RPMI7951 (cell line): ENCODE data around the gene QSOX1. TPM values are rescaled to one million over a fixed set of nuclear protein-coding genes. Genes with fewer than 3 reads are reported as not detected.
"Not testable (repeated sequence)": the region's sequence is repeated elsewhere in the genome, so short reads cannot be mapped to it uniquely, and the experiment has no call there.

Experiments used
- DNase-seq: peaks from one replicate; pipeline ENCODE4 v3.0.0-alpha.2; 2012; ENCODE audit warnings: low read depth
- total RNA-seq: library from RNA; depleted of rRNA; stranded (reverse); fragments of >200 nt; shearing (Covaris generic); gene quantifications from 2 replicates; pipeline ENCODE4 v1.2.3, GENCODE V29; 2014

Gene QSOX1
- total RNA-seq, 1 experiment from 2014 or later, result 53.3 TPM

DNA sequence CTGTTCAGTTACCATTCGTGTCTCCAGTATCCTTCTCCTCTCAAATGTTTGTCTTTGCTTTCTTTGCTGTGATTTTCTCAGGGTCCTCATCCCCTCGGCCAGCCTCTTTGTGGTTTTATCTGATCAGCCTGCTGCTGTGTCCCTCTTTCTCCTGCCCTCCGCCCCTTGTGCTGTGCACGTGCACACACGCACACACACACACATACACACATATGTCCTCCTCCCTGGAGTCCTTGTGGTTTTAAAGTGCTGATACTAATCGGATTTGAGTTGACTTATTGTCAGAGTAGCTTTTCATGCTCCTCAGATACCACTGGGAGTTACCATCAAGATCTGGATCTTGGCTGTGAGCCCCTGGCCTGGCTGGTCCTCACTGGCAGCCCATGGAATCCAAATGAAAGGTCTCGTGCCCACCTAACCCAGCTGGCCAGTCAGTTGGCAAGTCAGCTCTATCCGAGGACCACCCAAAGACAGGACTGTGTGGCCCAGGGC, 34.1 kb downstream of the QSOX1 start:
- DNase-seq, result no peak

GRCh38 chr1:180190091-180190490, 35.4 kb downstream of the QSOX1 start:
- DNase-seq, result no peak

DNA sequence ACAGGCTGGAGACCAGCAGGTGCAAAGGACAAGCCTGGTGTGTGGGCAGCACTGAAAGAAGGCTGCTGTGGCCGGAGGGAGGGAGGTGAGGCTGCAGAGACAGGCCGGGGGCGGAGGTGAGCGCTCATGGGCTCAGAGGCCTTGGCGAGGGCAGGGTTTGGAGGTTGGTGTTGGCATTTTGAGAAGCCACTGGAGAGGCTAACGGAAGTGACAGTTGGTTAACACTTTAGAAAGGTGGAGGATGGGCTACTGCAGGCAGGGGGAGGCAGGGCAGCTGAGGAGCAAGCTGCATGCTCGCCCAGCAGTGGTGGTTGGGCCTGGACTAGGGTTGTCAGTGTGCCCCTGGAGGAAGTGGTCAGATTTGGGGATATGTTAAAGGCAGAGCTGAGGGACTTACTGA, 37.5 kb downstream of the QSOX1 start:
- DNase-seq, result no peak

DNA sequence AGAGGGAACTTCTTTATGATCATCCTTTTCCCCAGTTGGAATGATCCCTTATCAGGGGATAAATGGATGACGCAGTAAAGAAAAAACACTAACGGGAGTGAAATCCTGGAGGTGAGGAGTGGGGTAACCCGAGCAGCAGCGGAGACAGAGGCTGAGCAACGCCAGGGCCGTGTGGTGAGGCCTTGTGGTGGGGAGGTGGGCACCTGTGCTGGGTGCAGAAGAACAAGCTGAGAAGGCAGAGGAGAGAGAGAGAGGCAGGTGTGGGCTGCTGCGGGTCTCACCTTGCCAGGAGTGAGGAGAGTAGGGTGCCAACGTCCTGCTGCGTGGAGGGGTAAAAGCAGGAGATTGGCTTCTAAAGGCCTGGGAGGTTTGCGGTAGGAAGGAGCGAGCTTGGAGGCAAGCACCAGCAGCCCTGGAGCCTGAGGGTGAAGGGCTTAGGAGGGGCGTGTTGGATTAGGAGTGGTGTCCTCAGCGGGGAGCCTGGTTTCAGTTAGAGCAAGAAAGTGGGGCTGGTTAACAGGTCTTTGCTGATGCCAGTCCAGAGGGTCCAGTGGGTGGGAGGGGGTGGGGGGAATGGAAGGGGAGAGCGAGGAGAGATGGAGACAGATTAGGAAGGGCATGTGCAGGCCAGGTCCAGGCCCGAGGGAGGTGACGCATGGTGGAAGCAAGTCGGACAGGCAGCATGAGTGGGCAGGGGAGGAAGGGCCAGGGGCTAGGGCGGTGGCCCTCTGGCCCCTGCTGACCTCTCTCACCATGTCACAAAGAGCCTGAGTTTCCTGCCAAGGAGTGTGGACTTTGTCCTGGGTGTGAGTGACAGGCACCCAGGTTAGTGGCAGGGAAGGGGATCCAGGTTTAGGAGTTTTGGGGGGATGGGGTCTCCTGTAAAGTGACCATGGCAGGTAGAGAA, 38.7 kb downstream of the QSOX1 start:
- no peak for DNase-seq

DNA sequence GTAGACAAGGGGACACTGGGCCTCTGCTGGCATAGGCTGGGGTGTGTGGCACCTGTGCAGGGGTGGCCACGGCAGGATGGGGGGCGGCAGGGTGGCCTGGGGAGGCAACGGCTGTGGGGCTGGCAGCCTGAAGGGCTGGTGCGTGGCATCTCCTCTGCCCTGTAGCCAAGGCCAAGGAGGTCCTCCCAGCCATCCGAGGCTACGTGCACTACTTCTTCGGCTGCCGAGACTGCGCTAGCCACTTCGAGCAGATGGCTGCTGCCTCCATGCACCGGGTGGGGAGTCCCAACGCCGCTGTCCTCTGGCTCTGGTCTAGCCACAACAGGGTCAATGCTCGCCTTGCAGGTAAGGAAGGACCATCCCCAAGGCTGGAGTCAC, 39.4 kb downstream of the QSOX1 start:
- no peak for DNase-seq

GRCh38 chr1:180194546-180195207, 40.0 kb downstream of the QSOX1 start:
- no peak for DNase-seq

DNA sequence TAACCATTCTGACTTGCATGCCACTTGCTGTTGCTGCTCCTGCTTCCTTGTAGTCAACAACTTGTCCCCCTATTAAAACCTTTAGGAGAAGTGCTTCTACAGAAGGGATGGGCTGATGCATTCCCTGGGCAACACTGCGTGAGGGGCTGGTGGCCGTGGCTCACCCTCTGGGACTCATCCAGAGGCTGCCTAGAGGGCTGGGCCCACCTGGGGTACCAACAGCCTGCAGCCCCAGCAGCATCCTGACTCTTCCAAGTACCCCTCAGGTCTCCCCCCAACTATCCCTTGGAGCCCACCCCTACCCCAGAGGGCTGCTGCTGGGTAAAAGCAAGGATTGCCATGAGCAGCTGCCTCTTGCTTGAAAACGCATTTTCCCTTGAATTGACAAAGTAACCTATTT, 40.7 kb downstream of the QSOX1 start:
- DNase-seq, result no peak

GRCh38 chr1:180195916-180196315, 41.2 kb downstream of the QSOX1 start:
- DNase-seq, result no peak

- no peak for DNase-seq
Measured at GRCh38 chr1:180196436-180197003, 41.9 kb downstream of the QSOX1 start.

GRCh38 chr1:180197231-180197630, 42.6 kb downstream of the QSOX1 start:
- no peak for DNase-seq

DNA sequence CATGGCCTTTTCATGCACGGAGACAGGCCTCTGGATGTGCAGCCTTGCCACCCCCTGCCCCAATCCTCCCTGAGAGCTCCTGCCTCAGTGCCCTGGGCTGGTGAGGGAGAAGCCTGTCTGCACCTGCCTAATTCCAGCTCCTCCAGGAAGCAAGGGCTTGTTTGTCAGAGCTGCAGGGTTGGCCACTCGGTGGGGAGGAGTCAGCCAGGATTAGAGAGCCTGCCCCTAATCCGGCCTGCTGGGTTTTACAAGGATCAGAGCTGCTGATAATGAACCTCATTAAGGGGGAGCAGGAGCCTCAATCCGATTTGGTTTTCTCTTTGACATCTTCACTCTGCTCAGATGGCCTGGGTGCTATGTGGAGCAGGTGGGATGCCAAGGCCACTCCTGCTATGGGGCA, 43.5 kb downstream of the QSOX1 start:
- DNase-seq, result no peak

- no peak for DNase-seq
Measured at GRCh38 chr1:180198611-180199010, 43.9 kb downstream of the QSOX1 start.

DNA sequence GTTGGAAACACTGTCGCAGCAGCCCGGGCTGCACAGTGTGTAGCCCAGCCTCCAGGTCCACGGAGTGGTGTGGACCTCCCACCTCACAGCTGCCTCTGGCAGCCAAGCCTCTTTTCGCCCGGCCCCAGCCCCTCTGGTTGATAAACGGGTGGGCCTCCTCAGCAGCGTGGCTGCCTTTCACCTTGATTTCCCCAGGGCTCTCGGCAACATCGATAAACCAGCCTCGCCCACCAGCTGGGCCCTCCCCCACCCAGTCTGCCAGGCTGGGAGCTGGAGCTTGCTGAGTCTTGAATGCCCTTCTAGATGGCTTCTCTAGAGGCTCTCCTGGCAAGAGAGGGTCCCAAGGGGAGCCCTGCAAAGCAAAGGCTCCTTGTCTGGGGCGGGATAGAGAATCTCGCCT, 44.3 kb downstream of the QSOX1 start:
- no peak for DNase-seq

DNA sequence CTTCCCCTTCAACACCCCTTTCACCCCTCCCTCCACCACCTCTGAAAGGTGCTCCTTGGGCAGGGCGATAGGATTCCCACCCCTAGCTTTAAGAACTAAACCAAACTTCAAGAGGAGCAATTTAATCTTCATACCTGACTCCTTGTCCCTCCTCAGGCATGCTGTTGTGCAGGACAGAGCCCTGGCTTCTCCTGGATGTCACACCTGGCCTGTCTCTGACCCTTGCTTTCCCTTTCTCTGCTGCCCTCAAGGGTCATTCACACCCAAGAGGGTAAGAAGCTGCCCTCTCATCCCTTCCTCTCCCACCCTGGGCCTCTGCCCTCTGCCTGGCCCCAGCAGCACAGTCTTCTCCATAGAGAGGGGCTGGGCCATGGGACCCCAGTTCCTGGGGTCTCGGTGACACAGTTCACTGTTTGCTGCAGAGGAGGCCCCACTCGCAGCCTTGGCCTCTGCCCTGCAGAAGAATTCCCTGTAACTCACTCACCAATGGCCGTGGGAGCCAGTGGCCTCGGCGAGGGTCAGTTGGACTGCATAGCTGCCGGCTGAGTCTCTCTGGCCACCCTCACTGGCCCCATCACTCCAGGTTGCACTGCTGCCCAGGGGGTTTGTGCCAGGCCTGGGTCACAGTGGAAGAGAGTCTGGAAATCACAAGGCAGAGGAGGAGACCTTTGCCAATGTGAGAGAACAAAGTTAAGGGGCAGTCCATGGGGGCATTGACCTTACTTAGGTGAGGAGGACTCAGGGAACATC, 47.0 kb downstream of the QSOX1 start:
- no peak for DNase-seq

DNA sequence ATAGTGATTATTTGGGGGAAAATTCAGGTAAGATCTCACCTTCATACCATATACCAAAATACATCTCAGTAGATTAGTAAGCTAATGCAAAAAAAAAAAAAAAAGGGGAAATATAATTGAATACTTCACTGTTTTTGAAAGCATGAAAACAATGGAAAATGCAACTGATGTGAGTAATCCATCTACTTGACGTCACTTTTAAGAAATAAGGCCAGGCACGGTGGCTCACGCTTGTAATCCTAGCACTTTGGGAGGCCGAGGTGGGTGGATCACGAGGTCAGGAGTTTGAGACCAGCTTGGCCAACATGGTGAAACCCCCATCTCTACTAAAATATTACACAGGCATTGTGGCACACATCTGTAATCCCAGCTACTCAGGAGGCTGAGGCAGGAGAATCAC, 47.9 kb downstream of the QSOX1 start:
- not testable (repeated sequence) for DNase-seq

- no peak for DNase-seq
Measured at GRCh38 chr1:180204231-180204630, 49.6 kb downstream of the QSOX1 start.

- DNase-seq, result no peak
Measured at GRCh38 chr1:180206581-180206980, 51.9 kb downstream of the QSOX1 start.

DNA sequence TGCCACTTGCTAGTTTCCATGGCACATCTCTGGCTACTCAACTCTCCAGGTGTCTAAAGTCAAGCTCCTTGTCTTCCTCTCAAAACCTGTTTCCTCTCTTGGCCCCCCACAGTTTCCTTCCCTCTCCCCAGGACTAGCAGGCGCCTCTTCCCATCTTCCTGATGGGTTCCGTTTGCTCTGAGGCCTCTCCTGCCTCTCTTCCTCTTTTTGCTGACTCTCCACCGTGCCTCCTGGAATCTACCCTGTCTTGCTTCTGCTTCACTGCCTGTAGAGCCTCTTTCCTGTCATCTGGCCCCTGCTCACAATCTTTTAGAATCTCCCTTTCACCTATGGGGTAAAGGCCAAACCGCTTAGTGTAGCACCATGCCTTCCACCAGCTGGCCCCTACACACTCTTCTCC, 53.6 kb downstream of the QSOX1 start:
- no peak for DNase-seq

- DNase-seq, result no peak
Measured at GRCh38 chr1:180210008-180210620, 55.4 kb downstream of the QSOX1 start.

DNA sequence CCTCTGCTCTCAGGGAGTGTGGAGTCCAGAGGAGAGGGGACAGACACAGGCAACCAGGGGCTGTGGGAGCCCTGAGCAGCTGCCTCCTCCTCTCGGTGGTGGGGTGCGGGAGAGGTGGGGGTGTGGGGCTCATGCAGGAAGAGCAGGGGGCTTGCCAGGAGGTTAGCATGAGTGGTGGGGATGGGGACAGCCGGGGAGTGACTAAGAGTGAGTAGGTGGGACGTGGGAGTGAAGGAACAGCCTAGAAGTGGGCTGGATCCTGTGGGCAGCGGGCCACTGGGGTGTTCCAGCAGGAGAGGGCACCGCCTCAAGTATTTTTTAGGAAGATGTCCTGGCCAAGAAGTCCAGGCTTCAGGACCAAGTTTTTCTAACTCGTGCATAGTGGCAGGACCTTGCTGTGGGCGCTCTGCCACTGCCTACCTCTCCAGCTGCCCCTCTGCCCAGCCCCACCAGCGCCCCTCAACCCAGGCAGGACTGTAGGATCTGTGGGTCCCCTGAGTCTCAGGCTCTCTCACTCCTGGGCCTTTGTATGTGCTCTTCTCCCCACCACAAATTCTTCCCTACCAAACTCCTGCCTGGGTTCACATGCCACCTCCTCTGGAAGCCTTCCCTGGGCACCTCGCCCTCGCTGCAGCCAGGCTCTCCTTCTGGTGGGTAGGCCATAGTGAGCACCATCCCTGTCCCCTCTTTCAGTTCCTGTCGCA, 56.6 kb downstream of the QSOX1 start:
- no peak for DNase-seq

- DNase-seq, result peak; percentile 13
Measured at GRCh38 chr1:180211860-180212229, 57.2 kb downstream of the QSOX1 start.
